Adrenal gland (tissue), 12 donors: ENCODE measurements around the gene ZDHHC14. TPM values are rescaled to one million over a fixed set of nuclear protein-coding genes. Genes with fewer than 3 reads are reported as not detected.

Experiments used
- DNase-seq, 7 donors: peaks; one replicate each; pipeline ENCODE4 v3.0.0-alpha.2; 2019 to 2020
- H3K27ac ChIP-seq, 5 donors: fragments of 200-600 bp; sonication (generic) in 4 of 5; 1 replicate in 3 of 5; 2 replicates in 2 of 5; pipeline versions ENCODE4 v1.5.1 to v1.8.0; 2016 to 2020; ENCODE audit warnings: mild to moderate bottlenecking in 1 of 5
- H3K27me3 ChIP-seq: fragments of 200-600 bp; 2 replicates; pipeline ENCODE4 v1.8.0; 2021
- H3K36me3 ChIP-seq, 2 donors: fragments of 200-600 bp; replicated peaks in 1 of 2; 1 replicate in 1 of 2; 2 replicates in 1 of 2; pipeline versions ENCODE4 v1.5.1 to v1.8.0; 2018 to 2022
- H3K4me1 ChIP-seq, 2 donors: fragments of 200-600 bp; replicated peaks in 1 of 2; 1 replicate in 1 of 2; 2 replicates in 1 of 2; pipeline versions ENCODE4 v1.5.1 to v1.8.0; 2018 to 2021
- H3K4me3 ChIP-seq, 4 donors: fragments of 200-600 bp; sonication (generic) in 3 of 4; one replicate each; pipeline ENCODE4 v1.5.1; 2016 to 2018
- H3K9me3 ChIP-seq, 3 donors: fragments of 200-600 bp; sonication (generic) in 1 of 3; replicated peaks in 1 of 3; 1 replicate in 2 of 3; 2 replicates in 1 of 3; pipeline versions ENCODE4 v1.5.1 to v1.8.0; 2016 to 2021
- POLR2A ChIP-seq, 2 donors: fragments of 450-650 bp; IDR thresholded peaks; one replicate each; pipeline ENCODE4 v1.6.1; 2017; ENCODE audit warnings: antibody characterized with exemption in 2 of 2, mild to moderate bottlenecking in 2 of 2, moderate library complexity in 1 of 2
- WGBS, 4 donors: extraction: QIAGEN DNeasy Blood & Tissue Kit in 2 of 4; methylation state at CpG; one replicate each; pipeline versions ENCODE4 v1.1.5 to v1.1.7; 2013 to 2017; 5-methylcytosine and 5-hydroxymethylcytosine counted together
- intact Hi-C, 2 donors: fragments of 100-400 bp; cut with DNase I; formaldehyde crosslinking; loops; one replicate each; pipeline versions ENCODE4 v1.14.1 to v1.15.0; 2022 to 2023
- polyA plus RNA-seq, 3 donors: library from polyadenylated mRNA; stranded (reverse); fragments of 200-250 nt in 2 of 3; fragments of 350-450 nt in 1 of 3; fragmentation: Illumina TruSeq in 1 of 3; extraction: RNeasy Lipid Tissue Mini Kit (QIAGEN cat#74804) in 1 of 3; gene quantifications; one replicate each; pipeline ENCODE4 v1.2.3, GENCODE V29; 2013 to 2014
- total RNA-seq, 9 donors: library from RNA; depleted of rRNA in 4 of 9; stranded (reverse); fragments of >200 nt in 4 of 9; fragments of 120-200 nt in 1 of 9; fragmentation: NEBNext Ultra II Directional in 1 of 9; extraction: Animal tissue kit (Norgen Biotek cat#: 25700) in 1 of 9; gene quantifications; one replicate each; pipeline versions ENCODE4 v1.1.0 to v1.2.4, GENCODE V29; 2013 to 2023
- TF ChIP-seq, protein P1 (sequence below), 6 experiments: fragments of 450-650 bp in 4 of 6; fragments of 200-600 bp in 2 of 6; sonication (generic) in 1 of 6; IDR thresholded peaks; 1 replicate in 5 of 6; 2 replicates in 1 of 6; pipeline versions ENCODE4 v1.5.1 to v1.8.0; 2016 to 2021; ENCODE audit warnings: antibody characterized with exemption in 6 of 6, mild to moderate bottlenecking in 2 of 6, moderate library complexity in 1 of 6
- donor health status: healthy with polysubstance abuse.
- donor health status: Bipolar disorder and iron deficiency.
- donor health status: DM: yes; HTN: yes; CAD: no.
- donor health status: DM: no; HTN: no; CAD: no.
- donor health status: DM: no; HTN: no; CAD: no.
- donor health status: DM: yes; HTN: yes; CAD: no.

Gene ZDHHC14
- total and polyA plus RNA-seq, 12 donors = 3.8 to 14.3 (median 8.8) TPM

DNA sequence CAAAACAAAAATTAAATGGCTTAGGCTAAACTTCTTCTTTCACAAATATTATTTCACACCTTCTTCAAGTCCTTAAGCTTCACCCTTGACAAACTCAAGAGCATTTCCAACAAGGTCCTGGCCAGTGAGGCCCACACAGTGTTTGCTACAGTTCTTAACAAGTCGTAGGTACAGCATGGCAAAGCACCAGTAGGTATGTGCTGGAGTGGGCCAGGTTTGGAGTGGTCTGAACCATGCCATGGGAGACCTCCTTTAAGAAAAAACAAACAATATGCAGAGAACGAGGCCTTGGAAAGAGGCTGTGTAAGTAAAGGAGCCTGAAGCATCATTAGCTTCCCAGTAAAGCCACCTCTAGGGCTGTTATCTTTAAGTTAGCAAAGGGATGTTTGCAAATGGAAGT is 287.7 kb downstream of the ZDHHC14 start:
- DNase-seq = no peak
- H3K27me3 ChIP-seq = no peaks in the 10 kb centered on the region
- peaks cover 0 to 32% of the 10 kb centered on the region in 2 donors for H3K4me1 ChIP-seq
- no peaks in the 10 kb centered on the region for H3K36me3 ChIP-seq
- no peak overlapping the region for H3K4me3 ChIP-seq
- 95 to 96% (median 95%) methylated on average over 2 of the region's 2 CpGs for WGBS, 4 donors
- peak overlapping the region in 1 of 5 donors; percentile 59 for H3K27ac ChIP-seq
- no peaks in the 10 kb centered on the region for H3K9me3 ChIP-seq
- intact Hi-C loops = loop anchor here in 1 of 2 donors (10.0 kb wide), 1 partner anchor 354 kb away; no protein-coding TSS in a partner anchor
- no peak for TF ChIP-seq POLR2A (IDR thresholded peaks at IDR 0.05)
- TF ChIP-seq, protein P1, sequence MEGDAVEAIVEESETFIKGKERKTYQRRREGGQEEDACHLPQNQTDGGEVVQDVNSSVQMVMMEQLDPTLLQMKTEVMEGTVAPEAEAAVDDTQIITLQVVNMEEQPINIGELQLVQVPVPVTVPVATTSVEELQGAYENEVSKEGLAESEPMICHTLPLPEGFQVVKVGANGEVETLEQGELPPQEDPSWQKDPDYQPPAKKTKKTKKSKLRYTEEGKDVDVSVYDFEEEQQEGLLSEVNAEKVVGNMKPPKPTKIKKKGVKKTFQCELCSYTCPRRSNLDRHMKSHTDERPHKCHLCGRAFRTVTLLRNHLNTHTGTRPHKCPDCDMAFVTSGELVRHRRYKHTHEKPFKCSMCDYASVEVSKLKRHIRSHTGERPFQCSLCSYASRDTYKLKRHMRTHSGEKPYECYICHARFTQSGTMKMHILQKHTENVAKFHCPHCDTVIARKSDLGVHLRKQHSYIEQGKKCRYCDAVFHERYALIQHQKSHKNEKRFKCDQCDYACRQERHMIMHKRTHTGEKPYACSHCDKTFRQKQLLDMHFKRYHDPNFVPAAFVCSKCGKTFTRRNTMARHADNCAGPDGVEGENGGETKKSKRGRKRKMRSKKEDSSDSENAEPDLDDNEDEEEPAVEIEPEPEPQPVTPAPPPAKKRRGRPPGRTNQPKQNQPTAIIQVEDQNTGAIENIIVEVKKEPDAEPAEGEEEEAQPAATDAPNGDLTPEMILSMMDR (IDR thresholded peaks at IDR 0.05) = no peak

DNA sequence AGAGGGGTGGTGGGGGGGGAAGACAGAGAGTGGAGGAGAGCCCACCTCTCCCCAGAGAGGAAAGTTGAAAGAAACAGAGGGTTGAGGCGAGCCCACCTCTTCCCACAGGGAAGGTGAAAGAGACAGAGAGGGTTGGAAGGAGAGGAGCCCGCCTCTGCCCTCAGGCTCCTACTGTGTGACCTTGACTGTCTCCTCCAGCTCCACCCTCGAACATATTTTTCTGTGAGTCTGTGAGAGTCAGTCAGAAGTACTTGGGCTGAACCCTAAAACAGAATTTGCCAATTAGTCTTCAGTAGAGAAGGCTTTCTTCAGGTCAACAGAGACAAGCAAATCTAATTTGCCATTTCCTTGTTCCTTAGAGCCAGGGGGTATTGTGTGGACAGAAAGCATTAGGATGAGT is 288.3 kb downstream of the ZDHHC14 start:
- intact Hi-C loops = loop anchor here in 1 of 2 donors (10.0 kb wide), 1 partner anchor 355 kb away; no protein-coding TSS in a partner anchor
- Histone ChIP-seq H3K27ac (peak overlapping the region in 2 of 5 donors; percentile 59 to 72), H3K36me3 (no peaks in the 10 kb centered on the region), H3K9me3 (no peaks in the 10 kb centered on the region), H3K4me1 (peaks cover 0 to 32% of the 10 kb centered on the region in 2 donors), H3K4me3 (no peak overlapping the region), H3K27me3 (no peaks in the 10 kb centered on the region)
- TF ChIP-seq, protein P1 (IDR thresholded peaks at IDR 0.05) = no peak
- no peak for DNase-seq
- WGBS, 4 donors = 54 to 61% (median 58%) methylated on average over 3 of the region's 3 CpGs

DNA sequence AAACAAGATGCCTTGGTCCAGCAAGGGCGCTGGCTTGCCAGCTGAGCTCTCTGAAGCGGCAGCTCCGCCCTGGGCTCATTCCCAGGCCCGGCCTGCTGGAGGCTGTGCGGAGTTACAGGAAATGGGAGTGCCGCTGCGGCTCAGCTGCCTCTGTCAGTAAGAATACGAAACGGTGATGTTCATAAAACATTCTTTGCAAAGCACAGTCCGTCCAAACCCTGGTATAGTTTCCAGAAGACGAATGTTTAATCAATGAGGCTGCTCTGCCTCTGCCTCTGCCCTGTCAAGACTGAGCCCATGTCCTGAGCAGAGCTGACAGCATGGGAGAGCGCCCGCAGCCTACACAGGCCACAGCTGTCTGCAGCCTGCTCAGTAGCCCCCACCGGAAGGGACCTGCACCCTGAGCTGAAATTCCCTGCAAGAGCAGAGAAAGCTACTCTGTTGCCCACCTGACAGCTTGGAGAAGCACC is 288.8 kb downstream of the ZDHHC14 start:
- TF ChIP-seq POLR2A (IDR thresholded peaks at IDR 0.05) = no peak
- TF ChIP-seq, protein P1 (IDR thresholded peaks at IDR 0.05) = peak in 2 of 6 experiments; percentile 25 to 29
- Histone ChIP-seq H3K9me3 (no peaks in the 10 kb centered on the region), H3K27me3 (no peaks in the 10 kb centered on the region), H3K27ac (peak overlapping the region in 3 of 5 donors; percentile 45 to 72 (median 59)), H3K4me3 (no peak overlapping the region), H3K36me3 (no peaks in the 10 kb centered on the region), H3K4me1 (peaks cover 0 to 32% of the 10 kb centered on the region in 2 donors)
- 41 to 78% (median 53%) methylated on average over 9 to 14 of the region's 14 CpGs for WGBS, 4 donors
- DNase-seq = peak; percentile 39 to 83 (median 56)
- intact Hi-C loops = loop anchor here (5.0 to 10.0 kb wide), 2 partner anchors 355 to 357 kb away; no protein-coding TSS in a partner anchor

DNA sequence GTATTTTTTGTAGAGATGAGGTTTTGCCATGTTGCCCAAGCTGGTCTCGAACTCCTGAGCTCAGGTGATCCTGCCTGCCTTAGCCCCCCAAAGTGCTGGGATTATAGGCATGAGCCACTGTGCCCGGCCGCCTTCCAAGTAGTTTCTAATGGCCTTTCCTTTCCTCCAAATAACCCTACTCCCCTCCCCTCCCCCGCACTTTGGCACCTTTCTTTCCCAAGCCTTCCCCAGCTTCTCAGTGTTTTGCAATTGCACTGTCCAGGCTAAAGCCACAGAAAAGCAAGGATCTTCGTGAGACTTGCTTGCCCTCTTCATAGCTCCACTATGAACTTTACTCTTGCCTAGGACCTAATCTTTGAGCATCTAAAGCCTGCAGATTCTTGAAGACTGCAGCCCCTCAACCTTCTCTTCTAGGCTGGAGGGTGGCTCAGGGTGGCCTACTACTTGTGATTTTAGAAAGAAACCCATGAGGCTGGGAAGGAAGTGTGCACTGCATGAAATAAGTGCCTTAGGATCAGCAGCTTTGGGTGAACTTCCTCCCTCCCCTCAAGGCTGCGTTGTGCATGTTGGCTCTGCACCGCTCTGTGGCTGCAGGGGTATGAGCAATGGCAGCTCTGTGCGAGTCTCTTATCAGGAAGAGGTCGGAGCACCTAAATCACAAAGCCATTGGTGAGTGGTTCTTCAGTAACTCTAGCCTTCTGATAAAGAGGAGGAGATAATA is 289.6 kb downstream of the ZDHHC14 start:
- DNase-seq = no peak
- TF ChIP-seq, protein P1 (IDR thresholded peaks at IDR 0.05) = no peak
- TF ChIP-seq POLR2A (IDR thresholded peaks at IDR 0.05) = no peak
- peaks cover 0 to 32% of the 10 kb centered on the region in 2 donors for H3K4me1 ChIP-seq
- no peaks in the 10 kb centered on the region for H3K9me3 ChIP-seq
- no peaks in the 10 kb centered on the region for H3K27me3 ChIP-seq
- intact Hi-C loops = loop anchor here in 1 of 2 donors (5.0 kb wide), 1 partner anchor 358 kb away; no protein-coding TSS in a partner anchor
- H3K4me3 ChIP-seq = no peak overlapping the region
- no peaks in the 10 kb centered on the region for H3K36me3 ChIP-seq
- WGBS, 4 donors = 69 to 78% (median 74%) methylated on average over 9 of the region's 9 CpGs
- peak overlapping the region in 2 of 5 donors; percentile 59 to 72 for H3K27ac ChIP-seq
